Right cardiac atrium (tissue), 5 donors: Measurements from ENCODE around the gene MYO5B. TPM values are rescaled to one million over a fixed set of nuclear protein-coding genes. Genes with fewer than 3 reads are reported as not detected.
"Not testable (repeated sequence)": the region's sequence is repeated elsewhere in the genome, so short reads cannot be mapped to it uniquely, and the experiment has no call there.

Source experiments
- ATAC-seq, 2 donors: fragments of 200-7000 bp; cut with Tn5 transposase; one replicate each; pipeline versions ENCODE4 v1.8.0 to v1.9.1; 2020; ENCODE audit warnings: moderate library complexity in 2 of 2, mild to moderate bottlenecking in 1 of 2
- DNase-seq, 3 donors: peaks; one replicate each; pipeline ENCODE4 v3.0.0-alpha.2; 2020
- H3K27ac ChIP-seq: one replicate; pipeline ENCODE4 v1.5.1; 2013; ENCODE audit warnings: mild to moderate bottlenecking, low read length, control low read depth, moderate library complexity
- H3K27me3 ChIP-seq: one replicate; pipeline ENCODE4 v1.6.1; 2013; ENCODE audit not compliant: control insufficient read depth, insufficient read depth
- H3K4me1 ChIP-seq: one replicate; pipeline ENCODE4 v1.6.1; 2013; ENCODE audit warnings: low read length; ENCODE audit not compliant: control insufficient read depth, insufficient read depth
- H3K4me3 ChIP-seq: one replicate; pipeline ENCODE4 v1.5.1; 2013; ENCODE audit warnings: low read length, control low read depth
- H3K9me3 ChIP-seq: one replicate; pipeline ENCODE4 v1.6.1; 2013; ENCODE audit warnings: low read length; ENCODE audit not compliant: control insufficient read depth
- WGBS: extraction: QIAGEN DNeasy Blood & Tissue Kit; methylation state at CpG from one replicate; pipeline ENCODE4 v1.1.7; 2013; 5-methylcytosine and 5-hydroxymethylcytosine counted together
- intact Hi-C, 4 donors: fragments of 100-400 bp; cut with DNase I; formaldehyde crosslinking; loops; one replicate each; pipeline versions ENCODE4 v1.11.0 to v1.14.0; 2022 to 2023
- long read RNA-seq, 4 donors: library from polyadenylated mRNA; unstranded; transcript quantifications; one replicate each; pipeline ENCODE4 v2.0.0, GENCODE V29; 2020 to 2021
- polyA plus RNA-seq: library from polyadenylated mRNA; stranded (reverse); fragments of 200-250 nt; gene quantifications from one replicate; pipeline ENCODE4 v1.2.3, GENCODE V29; 2013
- total RNA-seq, 4 donors: library from RNA; stranded (reverse); fragmentation: NEBNext Ultra II Directional; extraction: Animal tissue kit (Norgen Biotek cat#: 25700); gene quantifications; one replicate each; pipeline ENCODE4 v1.2.1, GENCODE V29; 2021
- donor health status: healthy with polysubstance abuse.
- donor health status: DM: no; HTN: yes; CAD: no.
- donor health status: DM: no; HTN: no; CAD: no.
- donor health status: DM: no; HTN: yes; CAD: no; lungs with severe emphysema.
- donor health status: DM: yes; HTN: yes; CAD: no.

MYO5B gene
- total RNA-seq (1 to 10 TPM; 1.4 to 3.2 (median 2.4) TPM), polyA plus RNA-seq (4.5 TPM)
- long read RNA-seq, donor 1, partial matches to known transcripts = 1 of 1 reads
- long read RNA-seq, donor 1, other reads (novel, unspliced or antisense) = 0 of 1 reads
- long read RNA-seq, donor 2, partial matches to known transcripts = 0 of 1 reads
- long read RNA-seq, donor 2, other reads (novel, unspliced or antisense) = 1 of 1 reads
- long read RNA-seq, donor 3, partial matches to known transcripts = 3 of 5 reads
- long read RNA-seq, donor 3, other reads (novel, unspliced or antisense) = 2 of 5 reads
- long read RNA-seq, donor 4, partial matches to known transcripts = 1 of 1 reads
- long read RNA-seq, donor 4, other reads (novel, unspliced or antisense) = 0 of 1 reads

- intact Hi-C loops = no loop called here
- ATAC-seq (peak; percentile 71 to 81), DNase-seq (peak in 2 of 3 donors; percentile 53 to 70)
- H3K27me3 ChIP-seq = no peaks in the 10 kb centered on the region
- no peaks in the 10 kb centered on the region for H3K9me3 ChIP-seq
- no peaks in the 10 kb centered on the region for H3K4me1 ChIP-seq
- H3K27ac ChIP-seq = no peak within 1 kb of the TSS
- H3K4me3 ChIP-seq = peak within 1 kb of the TSS; percentile 62
- WGBS = 2% methylated on average over 115 of the region's 115 CpGs
Observed at GRCh38 chr18:50194631-50195532, at the start of gene MYO5B. MYO5B (minus strand) TSS chr18:50195147; CDS start chr18:50194793, 354 bp downstream.

GRCh38 chr18:50241768-50242167 is 46.8 kb upstream of the MYO5B start:
- DNase-seq, H3K27me3 ChIP-seq, H3K4me1 ChIP-seq, intact Hi-C loops, H3K9me3 ChIP-seq, H3K27ac ChIP-seq, ATAC-seq, H3K4me3 ChIP-seq: not testable (repeated sequence)
- WGBS = 69% methylated on average over 8 of the region's 8 CpGs

- ATAC-seq = no peak
- Histone ChIP-seq H3K4me1 (no peaks in the 10 kb centered on the region), H3K27ac (no peak overlapping the region), H3K27me3 (no peaks in the 10 kb centered on the region), H3K4me3 (no peak overlapping the region), H3K9me3 (no peaks in the 10 kb centered on the region)
- WGBS = 86% methylated on average over 3 of the region's 3 CpGs
- no peak for DNase-seq
- intact Hi-C loops = no loop called here
Observed at GRCh38 chr18:50240080-50240563, 45.2 kb upstream of the MYO5B start.

- Histone ChIP-seq H3K9me3 (no peaks in the 10 kb centered on the region), H3K4me3 (no peak overlapping the region), H3K27ac (no peak overlapping the region), H3K4me1 (no peaks in the 10 kb centered on the region), H3K27me3 (no peaks in the 10 kb centered on the region)
- DNase-seq = no peak
- no peak for ATAC-seq
- intact Hi-C loops = no loop called here
- WGBS = 45% methylated on average over 2 of the region's 2 CpGs
Observed at GRCh38 chr18:50232419-50232818, 37.5 kb upstream of the MYO5B start.

- intact Hi-C loops = no loop called here
- H3K27me3 ChIP-seq = no peaks in the 10 kb centered on the region
- no peak for DNase-seq
- no peak overlapping the region for H3K27ac ChIP-seq
- no peaks in the 10 kb centered on the region for H3K4me1 ChIP-seq
- 57% methylated on average over 4 of the region's 4 CpGs for WGBS
- H3K4me3 ChIP-seq = no peak overlapping the region
- ATAC-seq = no peak
- no peaks in the 10 kb centered on the region for H3K9me3 ChIP-seq
Observed at GRCh38 chr18:50231621-50232020, 36.7 kb upstream of the MYO5B start.

- whole genome bisulfite sequencing = 93% methylated on average over 4 of the region's 4 CpGs
- H3K9me3 ChIP-seq, intact Hi-C loops, H3K27me3 ChIP-seq, H3K4me1 ChIP-seq, ATAC-seq, DNase-seq, H3K27ac ChIP-seq, H3K4me3 ChIP-seq: not testable (repeated sequence)
Observed at GRCh38 chr18:50220249-50220648, 25.3 kb upstream of the MYO5B start.

- Histone ChIP-seq H3K9me3 (no peaks in the 10 kb centered on the region), H3K4me1 (no peaks in the 10 kb centered on the region), H3K27ac (no peak overlapping the region), H3K4me3 (no peak overlapping the region), H3K27me3 (no peaks in the 10 kb centered on the region)
- ATAC-seq = peak in 1 of 2 donors; percentile 40
- 50% methylated on average over 7 of the region's 7 CpGs for WGBS
- DNase-seq = no peak
- intact Hi-C loops = loop anchor here in 2 of 4 donors (5.0 to 10.0 kb wide), 2 partner anchors 136 to 209 kb away; no protein-coding TSS in a partner anchor
Observed at GRCh38 chr18:50218432-50219197, 23.7 kb upstream of the MYO5B start.

- intact Hi-C loops = loop anchor here in 1 of 4 donors (10.0 kb wide), 1 partner anchor 195 kb away; no protein-coding TSS in a partner anchor
- 88% methylated on average over 4 of the region's 4 CpGs for WGBS
- ATAC-seq (no peak), DNase-seq (no peak)
- Histone ChIP-seq H3K4me1 (no peaks in the 10 kb centered on the region), H3K27me3 (no peaks in the 10 kb centered on the region), H3K27ac (no peak overlapping the region), H3K9me3 (no peaks in the 10 kb centered on the region), H3K4me3 (no peak overlapping the region)
Observed at GRCh38 chr18:50209311-50209710, 14.4 kb upstream of the MYO5B start.

GRCh38 chr18:50207722-50208121 is 12.8 kb upstream of the MYO5B start:
- no peak for ATAC-seq
- Histone ChIP-seq H3K27ac (no peak overlapping the region), H3K9me3 (no peaks in the 10 kb centered on the region), H3K4me3 (no peak overlapping the region), H3K27me3 (no peaks in the 10 kb centered on the region), H3K4me1 (no peaks in the 10 kb centered on the region)
- intact Hi-C loops = loop anchor here in 1 of 4 donors (10.0 kb wide), 1 partner anchor 193 kb away; no protein-coding TSS in a partner anchor
- no peak for DNase-seq
- WGBS = 44% methylated on average over 1 of the region's 1 CpG

- intact Hi-C loops = loop anchor here in 1 of 4 donors (10.0 kb wide), 1 partner anchor 189 kb away; no protein-coding TSS in a partner anchor
- H3K27me3 ChIP-seq = no peaks in the 10 kb centered on the region
- no peaks in the 10 kb centered on the region for H3K9me3 ChIP-seq
- H3K4me1 ChIP-seq = no peaks in the 10 kb centered on the region
- ATAC-seq = peak in 1 of 2 donors; percentile 32
- no peak for DNase-seq
- H3K27ac ChIP-seq = no peak overlapping the region
- peak overlapping the region; percentile 35 for H3K4me3 ChIP-seq
- WGBS = 21% methylated on average over 24 of the region's 24 CpGs
Observed at GRCh38 chr18:50203801-50204604, 9.1 kb upstream of the MYO5B start.
